Stimulated activated CD4-positive, alpha-beta T cell treated with anti-CD3 and anti-CD28 coated beads, TNF-alpha, amount 100 ng/mL, for 24 hours (primary cell): ENCODE data around the gene PHF24.
"Not testable (repeated sequence)": the region's sequence is repeated elsewhere in the genome, so short reads cannot be mapped to it uniquely, and the experiment has no call there.

Experiments
- DNase-seq, 3 experiments: peaks; one replicate each; pipeline ENCODE4 v3.0.0-alpha.2; 2020; ENCODE audit warnings: low read depth in 3 of 3

The PHF24 gene

DNA sequence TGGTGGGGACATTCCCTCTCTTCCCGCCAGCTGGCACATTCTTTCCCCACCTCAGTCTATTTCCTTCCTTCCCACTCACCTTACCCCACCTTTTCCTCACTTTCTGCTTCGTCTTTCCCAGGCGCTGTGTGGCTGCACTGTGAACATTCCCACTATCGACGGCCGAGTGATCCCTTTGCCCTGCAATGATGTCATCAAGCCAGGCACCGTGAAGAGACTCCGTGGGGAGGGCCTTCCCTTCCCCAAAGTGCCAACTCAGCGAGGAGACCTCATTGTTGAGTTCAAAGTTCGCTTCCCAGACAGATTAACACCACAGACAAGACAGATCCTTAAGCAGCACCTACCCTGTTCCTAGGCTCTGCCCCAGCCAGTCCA, 38.8 kb downstream of the PHF24 start:
- DNase-seq, result no peak

GRCh38 chr9:34997379-34997781, 39.3 kb downstream of the PHF24 start:
- no peak for DNase-seq

DNA sequence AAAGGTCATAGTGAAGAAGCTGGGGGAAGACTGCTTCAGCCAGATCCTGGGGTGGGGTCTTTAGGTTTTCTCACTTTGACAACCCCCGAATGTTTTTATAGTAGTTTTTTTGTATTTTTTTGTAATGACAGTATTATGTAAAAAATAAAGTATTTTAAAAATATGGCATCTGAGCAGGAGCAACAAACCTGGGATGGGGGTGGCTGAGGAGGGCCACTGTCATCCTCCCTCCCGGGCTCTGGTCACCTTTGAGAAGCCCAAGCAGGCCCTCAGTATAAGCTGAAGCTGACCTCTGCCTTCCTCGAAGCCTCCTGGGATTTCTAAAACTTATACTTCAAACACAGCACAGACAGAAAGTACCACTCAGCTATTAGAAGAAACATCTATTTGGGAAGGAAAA, 40.2 kb downstream of the PHF24 start:
- no peak for DNase-seq

DNA sequence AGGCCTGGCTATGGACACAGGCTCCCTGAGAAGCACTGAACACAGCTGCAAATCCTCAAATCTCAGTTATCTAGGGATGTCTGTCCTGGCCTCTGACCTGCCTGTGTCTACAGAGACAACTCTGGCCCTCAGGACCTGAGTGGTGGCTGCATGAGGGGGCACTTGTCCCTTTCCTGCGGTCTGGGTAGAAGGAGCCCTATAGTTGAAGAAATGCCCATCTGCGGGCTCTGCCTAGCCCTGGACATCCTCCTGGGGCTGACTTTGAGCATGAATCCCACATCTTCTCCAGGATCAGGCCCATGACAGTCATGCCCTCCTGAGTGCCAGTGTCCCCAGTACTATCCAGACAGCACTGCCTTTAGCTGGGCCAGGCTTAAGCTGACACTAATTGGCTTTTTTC, 41.5 kb downstream of the PHF24 start:
- DNase-seq, result no peak

DNA sequence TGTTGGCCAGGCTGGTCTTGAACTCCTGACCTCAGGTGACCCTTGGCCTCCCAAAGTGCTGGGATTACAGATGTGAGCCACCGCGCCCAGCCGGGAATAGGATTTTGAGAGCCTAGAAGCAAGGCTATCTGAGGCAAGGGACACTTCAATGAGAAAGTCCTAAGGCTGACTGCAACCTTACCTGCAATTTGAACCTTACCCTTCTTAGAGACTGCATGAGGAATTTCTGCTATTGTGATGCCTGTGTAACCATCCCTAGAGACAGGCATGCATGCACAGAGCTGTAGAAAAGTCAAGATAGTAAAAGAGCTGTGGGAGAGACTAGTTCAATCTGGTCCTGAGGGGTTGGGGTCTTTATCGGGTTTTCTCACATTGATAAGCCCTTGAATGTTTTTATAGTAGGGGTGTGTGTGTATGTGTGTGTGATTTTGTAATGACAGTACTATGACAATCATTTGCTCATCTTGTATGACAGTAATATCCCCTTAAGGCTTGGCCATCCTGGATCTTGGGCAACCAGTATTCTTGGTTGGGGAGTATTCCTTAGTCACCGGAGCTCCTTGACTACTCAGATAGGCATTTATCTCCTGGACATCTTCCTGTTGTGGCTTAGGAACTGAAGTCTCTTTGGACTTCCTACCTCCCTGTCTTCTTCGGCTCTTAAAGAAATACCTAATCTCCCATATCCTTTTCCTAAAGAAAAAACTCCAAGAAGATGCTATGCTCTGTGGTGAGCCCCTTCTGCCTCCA, 42.6 kb downstream of the PHF24 start:
- no peak for DNase-seq

DNA sequence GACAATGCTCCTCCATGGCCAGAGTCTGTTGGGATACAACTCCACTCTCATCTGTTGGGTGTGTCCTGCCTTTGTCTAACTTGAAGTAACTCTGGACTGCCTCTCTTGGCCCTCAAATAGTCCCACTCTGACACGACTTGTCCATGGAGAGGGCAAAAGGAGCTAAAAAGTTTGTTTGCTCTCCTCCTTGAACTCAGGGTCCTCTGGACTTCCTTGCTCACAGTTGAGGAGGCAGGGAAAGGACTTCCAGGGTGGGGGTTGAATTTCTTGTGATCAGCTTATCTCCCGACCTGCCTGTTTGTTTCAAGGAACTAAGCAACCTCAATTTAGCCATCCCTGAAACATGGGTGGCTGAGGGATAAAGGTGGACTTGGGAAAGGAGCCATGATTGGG, 43.2 kb downstream of the PHF24 start:
- no peak for DNase-seq

- no peak for DNase-seq
Measured at GRCh38 chr9:35001803-35002502, 43.9 kb downstream of the PHF24 start.

DNA sequence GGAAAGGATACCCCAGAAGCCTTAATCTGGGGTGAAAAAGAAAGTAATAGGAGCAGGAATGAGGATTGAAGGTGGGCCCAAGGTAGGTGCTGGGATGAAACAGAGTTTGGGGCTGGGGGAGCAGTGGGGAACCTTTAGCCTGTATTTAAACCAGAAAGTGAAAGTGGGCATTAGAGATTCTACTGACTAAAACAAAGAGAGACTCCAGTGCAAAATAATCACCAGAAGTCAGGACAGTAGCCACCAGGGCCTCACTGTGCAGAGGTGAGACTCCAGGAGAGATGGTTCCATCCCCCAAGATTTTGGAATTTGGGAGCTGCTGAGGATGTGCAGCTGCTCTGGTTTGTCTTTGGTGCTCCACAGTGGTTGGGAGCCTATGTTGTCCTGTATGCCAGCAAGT, 44.5 kb downstream of the PHF24 start:
- no peak for DNase-seq

DNA sequence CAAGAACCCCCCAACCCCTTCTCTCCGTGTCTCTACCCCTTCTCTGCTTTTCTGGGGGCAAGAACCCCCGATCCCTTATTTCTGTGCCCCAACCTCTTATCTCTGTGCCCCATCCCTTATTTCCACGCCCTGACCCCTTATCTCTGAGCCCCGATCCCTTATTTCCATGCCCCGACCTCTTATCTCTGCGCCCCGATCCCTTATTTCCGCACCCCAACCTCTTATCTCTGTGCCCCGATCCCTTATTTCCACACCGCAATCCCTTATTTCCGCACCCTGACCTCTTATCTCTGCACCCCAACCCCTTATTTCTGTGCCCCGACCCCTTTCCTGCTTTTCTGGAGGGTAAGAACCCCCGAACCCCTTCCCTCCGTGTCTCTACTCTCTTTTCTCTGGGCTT, 46.2 kb downstream of the PHF24 start:
- DNase-seq, result not testable (repeated sequence)

- no peak for DNase-seq
Measured at GRCh38 chr9:35010351-35010958, 52.4 kb downstream of the PHF24 start.

- no peak for DNase-seq
Measured at GRCh38 chr9:35014517-35014916, 56.4 kb downstream of the PHF24 start.

DNA sequence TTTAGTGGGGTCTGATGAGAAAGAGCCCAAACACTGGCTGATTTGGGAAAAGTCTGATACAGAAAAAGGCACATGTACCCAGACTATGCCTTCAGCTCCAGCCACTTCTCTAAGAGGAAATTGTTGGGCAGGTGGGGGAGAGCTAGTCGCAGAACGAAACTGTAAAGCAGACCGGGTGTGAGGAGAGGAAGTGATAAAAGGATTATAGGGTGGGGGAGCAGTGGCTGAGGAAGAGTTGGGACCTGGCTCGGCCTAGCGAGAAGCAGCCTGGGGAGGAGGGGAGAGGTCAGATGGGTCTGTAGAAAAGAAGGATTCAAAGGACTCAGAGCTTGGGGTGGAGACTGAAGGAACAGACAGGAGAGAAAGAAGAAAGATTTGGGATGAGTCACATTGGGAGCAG, 65.4 kb downstream of the PHF24 start:
- DNase-seq, result not testable (repeated sequence)

DNA sequence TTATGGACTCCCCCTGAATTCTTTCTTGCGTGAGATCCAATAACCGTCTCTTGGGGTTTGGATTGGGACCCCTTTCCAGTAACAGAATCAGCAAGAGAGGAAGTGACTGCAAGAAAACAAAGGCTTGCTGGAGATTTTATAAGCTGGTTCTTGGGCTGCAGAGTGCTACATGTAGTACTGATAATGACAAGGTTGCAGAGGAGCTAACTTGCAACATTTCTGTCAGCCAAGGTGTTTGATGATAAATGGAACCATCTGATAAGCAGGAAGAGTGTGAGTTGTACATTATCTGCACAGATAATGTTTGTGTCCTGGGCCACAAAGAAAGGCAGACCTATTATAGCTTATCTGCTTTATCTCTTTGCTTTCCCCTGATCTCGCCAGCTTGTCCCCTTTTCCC, 68.6 kb downstream of the PHF24 start:
- DNase-seq, result no peak

DNA sequence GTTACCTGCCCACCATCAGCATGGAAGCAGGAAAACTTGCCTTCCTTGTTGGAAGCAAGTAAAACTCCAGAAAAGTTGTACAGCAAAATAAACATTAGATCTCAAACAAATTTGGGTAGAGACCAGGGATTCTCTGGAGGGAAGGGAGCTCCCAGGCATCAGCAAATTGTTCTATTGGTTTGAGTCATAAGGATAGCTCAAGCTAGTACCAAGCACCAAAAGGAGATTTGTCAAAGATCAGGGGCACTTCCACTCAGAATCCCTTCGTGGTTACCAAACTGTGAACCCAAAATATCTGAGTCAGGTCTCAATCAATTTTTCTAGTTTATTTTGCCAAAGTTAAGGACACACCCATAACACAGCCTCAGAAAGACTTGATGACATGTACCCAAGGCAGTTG, 69.3 kb downstream of the PHF24 start:
- DNase-seq, result no peak

DNA sequence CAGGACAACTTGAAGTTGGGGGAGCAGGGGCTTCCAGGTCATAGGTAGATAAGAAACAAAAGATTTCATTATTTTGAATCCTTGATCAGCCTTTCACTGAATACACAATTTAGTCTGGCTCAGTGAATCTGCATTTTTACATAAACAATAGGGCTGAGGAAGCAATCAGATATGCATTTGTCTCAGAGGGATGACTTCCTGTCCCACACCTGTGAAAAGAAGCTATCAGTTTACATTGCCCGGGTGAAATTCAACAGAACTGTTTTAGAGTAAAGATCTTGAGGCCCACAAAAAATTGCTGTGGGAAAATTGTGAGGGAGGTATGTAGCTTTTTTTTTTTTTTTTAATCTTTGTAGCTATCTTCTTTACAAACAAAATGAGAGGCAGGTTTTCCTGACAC, 69.8 kb downstream of the PHF24 start:
- DNase-seq, result no peak

GRCh38 chr9:35028341-35028740, 70.3 kb downstream of the PHF24 start:
- DNase-seq, result no peak

- DNase-seq, result no peak
Measured at GRCh38 chr9:35029241-35029640, 71.2 kb downstream of the PHF24 start.

DNA sequence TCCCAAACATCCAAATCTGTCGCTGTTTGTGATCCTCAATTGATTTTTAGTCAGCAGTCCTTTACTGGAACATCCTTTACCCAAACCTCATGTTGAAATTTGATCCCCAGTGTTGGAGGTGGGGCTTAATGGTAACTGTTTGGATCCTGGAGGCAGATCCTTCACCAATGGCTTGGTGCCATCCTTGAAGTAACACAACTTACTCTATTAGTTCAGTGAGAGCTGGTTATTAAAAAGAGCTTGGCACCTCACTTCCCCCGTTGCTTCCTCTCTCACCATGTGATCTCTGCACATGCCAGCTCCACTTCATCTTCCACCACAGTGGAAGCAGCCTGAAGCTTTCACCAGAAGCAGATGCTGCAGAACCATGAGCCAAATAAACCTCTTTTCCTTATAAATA, 71.8 kb downstream of the PHF24 start:
- no peak for DNase-seq
